HG02884 (cell line): Measurements from ENCODE around the gene ANKEF1.
"Not testable (repeated sequence)": the region's sequence is repeated elsewhere in the genome, so short reads cannot be mapped to it uniquely, and the experiment has no call there.

Experiments
- ATAC-seq: cut with Tn5 transposase; IDR thresholded peaks from one replicate; pipeline ENCODE4 v1.9.1; 2021; ENCODE audit warnings: mild to moderate bottlenecking, moderate library complexity; ENCODE audit not compliant: unreplicated experiment

Gene ANKEF1

DNA sequence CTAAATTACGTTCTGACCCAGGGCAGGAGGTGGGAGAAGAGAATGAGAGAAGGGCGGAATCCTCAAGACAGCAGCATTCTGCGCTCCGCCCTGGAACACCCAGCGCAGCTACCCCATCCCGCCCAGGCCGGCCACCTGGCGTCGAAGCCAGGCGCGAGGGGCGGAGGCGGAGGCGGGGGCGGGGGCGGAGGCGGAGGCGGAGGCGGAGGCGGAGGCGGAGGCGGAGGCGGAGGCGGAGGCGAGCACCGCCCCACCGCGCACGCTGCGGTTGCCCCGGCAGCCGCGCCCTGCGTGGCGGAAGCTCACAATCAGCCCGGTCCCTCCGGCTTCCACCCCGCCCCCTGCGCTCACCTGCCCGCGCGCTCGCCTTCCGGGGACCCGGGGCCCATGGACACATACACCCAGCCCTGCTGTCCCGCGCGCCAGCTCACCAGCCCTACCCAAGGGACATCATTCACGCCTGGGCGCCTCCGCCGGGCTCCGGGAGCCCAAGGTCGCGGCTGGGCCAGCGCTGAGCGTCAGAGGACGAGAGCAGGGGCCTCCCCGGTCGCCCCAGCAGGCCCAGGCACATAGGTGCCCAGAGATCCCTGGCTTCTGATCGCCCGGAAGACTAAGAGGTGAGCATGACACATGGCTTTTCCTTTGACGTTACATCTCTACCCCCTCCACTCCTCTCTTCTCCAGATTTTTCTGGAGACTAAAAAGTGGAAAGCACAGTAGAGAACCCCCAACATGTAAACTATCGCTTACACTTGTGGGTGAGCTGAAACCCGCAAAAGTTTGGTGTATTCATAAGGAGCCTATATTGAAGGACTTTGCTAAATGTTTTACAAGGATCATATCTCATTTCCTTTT lies at the start of gene ANKEF1:
Gene ANKEF1 (plus strand): TSS at position 271 of the 855 bp plus-strand sequence. CDS start 3,315 bp downstream, outside the sequence.
- peak; percentile 91 for ATAC-seq

DNA sequence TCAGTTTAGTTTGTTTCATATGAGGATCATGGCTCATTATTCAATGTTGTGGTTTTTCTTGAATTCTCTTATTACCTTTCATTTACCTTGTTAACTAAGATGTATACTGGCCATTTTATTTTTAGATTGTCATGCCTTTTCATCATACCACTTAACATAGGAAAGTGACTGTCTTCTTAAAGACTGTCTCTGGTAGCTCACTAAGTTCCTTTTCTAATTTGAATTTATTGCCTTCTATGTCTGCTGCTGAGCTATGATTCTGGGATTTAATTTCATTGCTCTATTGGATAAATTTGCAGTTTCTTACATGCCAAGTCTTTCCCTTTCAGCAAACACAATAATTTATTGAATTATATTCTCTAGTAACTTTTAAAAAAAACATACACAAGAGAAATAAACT lies 49.5 kb upstream of the ANKEF1 start:
- ATAC-seq, result no peak

DNA sequence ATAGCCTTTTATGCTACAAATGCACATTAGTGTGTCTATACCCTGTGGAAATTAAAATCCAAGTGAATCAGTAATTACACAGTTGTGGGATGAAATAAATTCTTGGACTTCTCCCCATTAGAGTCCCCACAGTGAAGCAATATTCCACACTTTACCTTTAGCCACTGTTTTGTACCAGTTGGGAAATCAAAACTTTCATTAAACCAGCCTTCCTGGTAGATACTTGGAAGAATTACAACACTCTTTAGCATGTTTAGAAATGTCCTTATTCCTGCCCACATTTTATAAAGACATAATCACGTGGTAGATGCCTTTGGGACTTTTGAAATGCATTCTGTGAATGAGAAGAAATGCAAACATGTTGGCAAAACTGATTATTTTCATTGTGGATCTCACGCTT lies 49.0 kb upstream of the ANKEF1 start:
- ATAC-seq, result no peak

DNA sequence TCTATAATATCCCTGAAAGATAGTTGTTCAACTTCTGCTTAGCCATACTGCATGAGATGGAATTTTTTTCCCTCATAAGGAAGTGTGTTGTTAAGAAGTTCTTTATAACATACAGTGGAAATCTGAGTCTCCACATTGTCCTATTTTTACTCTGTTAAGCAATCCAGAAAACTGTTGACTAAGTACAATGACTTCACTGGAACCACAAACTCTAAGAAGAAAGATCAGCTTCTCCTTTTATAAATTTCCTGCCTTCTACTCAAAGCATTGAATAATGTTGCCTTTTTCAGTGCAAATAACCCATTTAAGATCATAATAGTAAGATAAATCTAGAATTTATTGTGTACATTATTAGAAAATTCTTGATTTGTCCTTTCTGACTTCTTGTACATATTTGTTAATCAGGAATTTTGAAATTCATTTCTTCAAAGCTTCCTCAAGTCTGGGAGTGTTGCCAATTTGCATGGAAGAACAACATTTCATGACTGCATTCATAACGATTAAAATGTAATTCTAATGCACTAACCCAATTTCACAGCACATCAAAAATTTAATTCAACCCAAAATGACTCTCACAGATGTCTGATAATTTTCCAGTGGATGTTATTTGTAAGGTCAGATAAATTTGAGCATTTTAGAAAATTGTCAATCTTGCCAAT lies 45.6 kb upstream of the ANKEF1 start:
- no peak for ATAC-seq

DNA sequence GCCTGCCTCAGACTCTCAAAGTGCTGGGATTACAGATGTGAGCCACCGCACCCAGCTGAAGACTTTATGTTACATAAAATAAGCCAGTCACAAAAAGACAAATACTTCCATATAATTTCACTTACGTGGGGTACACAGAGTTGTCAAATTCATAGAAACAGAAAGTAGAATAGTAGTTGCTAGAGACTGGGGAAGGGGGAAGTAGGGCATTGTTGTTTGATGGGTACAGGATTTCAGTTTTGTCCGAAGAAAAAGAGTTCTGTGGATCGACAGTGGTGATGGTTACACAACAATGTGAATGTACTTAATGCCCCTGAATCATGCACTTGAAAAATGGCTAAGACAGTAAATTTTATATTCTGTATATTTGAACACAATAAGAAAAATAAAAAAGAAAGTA lies 41.6 kb upstream of the ANKEF1 start:
- ATAC-seq, result no peak

DNA sequence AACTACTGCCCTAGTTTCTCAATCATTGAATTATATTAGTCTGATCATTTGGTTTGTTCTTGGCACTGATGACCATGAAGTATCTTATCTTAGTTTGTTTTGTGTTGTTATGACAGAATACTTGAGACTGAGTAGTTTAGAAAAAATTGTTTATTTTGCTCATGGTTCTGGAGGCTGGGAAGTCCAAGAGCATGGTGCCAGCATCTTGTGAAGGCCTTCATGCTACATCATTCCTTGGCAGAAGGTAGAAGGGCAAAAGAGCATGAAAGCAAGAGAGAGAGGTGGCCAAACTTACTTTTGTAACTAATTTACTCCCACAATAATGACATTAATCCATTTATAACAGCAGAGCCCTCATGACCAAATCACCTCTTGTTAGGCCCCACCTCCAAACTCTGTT lies 40.1 kb upstream of the ANKEF1 start:
- no peak for ATAC-seq

DNA sequence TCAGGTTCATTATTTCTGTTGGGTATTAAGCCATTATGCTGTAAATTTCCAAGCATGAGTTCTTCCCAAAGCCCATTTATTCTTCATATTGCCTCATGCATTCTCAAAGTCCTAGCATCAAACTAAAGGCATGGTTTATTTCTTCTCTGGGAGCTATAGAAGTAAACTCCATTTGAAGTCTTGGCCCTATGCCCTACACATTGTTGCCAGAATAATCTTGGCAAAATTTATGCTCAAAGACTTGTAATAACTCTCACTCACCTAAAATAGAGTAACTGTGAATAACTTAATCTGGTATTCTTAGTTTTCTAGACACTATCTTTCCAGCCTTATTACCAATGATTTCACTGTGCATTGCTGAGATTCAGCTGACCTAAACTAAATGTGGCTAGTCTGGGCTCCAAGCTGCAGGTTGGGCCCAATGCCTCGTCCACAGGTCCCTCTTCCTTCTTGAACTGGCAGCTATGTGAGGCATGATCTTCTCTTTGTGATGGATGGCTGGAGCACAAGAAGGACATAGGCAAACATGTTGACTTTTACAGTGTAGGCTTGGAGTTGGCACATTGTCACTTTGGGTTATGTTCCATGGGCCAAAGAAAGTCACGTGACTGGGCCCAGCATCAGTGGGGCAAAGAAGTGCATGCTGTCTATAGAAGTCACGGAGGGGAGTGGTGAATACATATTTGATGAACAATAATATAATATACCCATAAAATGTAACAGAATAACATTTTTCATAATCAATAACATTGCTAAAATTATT lies 39.1 kb upstream of the ANKEF1 start:
- ATAC-seq, result no peak

DNA sequence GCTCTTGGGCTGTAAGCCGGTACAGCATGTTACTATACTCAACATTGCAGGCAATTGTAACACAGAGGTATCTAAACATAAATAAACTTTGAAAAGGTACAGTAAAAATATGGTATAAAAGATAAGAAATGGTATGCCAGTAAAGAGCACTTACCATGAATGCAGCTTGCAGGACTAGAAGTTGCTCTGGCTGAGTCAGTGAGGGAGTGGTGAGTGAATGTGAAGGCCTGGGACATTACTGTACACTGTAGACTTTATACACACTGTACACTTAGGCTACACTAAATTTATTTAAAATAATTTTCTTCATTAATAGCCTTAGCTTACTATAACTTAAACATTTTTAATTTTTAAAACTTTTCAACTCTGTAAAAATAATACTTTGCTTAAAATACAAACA lies 37.8 kb upstream of the ANKEF1 start:
- no peak for ATAC-seq

DNA sequence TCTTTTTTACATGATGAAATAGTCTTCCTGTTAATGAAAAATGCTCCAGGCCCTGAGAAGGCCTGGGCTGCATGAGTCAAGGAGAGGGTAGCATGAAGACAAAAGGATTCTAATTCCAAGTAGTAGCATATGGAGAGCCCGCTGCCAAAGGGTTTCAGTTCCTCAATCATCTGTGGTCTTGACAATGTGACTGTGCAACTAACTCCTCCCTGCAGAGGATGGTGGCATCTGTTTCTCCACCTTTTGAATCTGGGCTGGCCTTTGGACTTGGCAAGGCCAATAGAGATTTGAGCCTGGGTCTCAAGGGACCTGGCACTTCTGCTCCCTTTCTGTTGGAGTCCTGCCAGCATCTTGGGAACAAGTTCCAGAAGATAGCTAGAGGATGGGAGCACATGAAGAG lies 35.1 kb upstream of the ANKEF1 start:
- no peak for ATAC-seq

DNA sequence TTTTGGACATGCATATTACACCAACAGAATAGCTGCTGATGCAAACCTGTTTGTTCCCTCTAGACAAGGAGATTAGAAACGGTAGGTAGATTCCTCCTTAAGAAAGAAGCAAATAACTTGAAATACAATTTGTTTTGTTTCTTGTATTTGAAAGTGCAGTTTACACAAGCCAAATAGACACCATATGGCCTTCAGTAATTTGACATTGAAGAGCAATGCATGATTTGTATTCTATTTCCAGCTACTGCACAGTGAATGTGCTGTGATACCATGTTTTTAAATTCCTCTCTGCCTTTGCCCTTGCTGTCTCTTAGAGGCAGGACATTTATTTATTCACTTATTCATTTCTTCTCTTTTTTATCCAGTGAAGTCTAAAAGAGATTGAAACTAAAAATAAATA lies 31.9 kb upstream of the ANKEF1 start:
- ATAC-seq, result no peak

DNA sequence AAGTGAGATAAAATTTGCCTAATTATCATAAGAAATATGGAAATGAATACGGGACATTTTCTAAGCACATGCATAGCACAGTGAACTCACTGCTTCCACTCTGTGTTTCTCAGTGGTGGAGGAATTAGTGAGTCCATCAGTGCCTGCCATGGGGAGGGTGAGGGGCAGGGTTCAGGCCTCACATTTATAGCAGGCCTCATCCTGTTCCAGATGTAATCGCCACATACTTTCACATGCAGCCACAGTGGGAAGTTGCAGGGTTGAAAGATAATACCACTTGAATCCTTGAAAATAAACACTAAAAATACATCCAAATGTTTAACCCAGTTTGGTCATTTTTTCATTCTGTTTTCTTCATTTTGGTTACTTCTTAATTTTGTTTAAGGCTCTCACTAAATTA lies 29.9 kb upstream of the ANKEF1 start:
- ATAC-seq, result no peak

DNA sequence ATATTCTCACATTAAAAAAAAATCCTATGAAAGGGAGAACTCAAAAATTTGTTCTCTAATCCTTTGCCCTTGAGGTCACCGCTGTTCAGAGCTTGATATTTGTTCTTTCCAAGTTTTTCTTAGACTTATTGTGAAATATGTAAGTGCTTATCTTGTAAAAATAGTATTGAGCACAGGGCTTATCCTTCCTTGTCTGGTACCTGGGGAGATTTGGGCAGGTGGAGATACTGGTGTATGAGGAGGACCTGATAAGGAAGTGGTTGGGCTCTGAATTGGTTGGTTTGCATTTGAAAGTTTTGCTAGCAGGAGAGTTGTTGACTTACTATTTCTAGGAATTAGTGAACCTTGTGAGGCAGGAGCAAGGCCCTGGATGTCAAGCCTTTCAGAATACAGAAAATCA lies 28.9 kb upstream of the ANKEF1 start:
- ATAC-seq, result no peak

DNA sequence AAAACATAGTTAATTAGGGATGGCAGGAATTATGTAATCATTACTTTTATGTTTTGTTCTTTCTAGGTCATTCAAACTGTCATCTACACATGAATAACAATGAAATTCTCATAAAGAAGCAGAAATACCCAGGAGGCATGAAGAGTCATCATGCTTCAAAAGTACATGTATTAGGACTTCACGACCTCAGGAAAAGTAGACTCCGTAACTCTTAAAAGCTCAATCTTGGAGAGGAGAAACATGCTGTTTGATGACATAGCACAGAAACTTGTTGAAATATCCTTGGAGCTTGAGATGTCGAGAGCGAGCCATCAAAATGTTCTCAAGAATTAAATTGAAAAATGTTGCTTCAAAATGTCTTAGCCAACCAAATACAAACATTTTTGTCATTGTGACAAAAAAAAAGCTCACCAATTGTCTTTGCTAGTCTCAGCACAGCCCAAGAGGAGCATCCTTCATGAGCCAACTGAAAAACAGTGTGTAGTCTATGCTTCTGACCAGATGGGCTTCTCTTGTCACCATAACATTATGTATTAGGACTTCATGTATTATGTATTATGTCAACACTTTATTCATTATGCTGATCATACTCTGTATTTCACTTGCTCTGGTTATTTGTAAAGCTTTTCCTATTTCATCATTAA lies 28.2 kb upstream of the ANKEF1 start:
- ATAC-seq, result no peak

DNA sequence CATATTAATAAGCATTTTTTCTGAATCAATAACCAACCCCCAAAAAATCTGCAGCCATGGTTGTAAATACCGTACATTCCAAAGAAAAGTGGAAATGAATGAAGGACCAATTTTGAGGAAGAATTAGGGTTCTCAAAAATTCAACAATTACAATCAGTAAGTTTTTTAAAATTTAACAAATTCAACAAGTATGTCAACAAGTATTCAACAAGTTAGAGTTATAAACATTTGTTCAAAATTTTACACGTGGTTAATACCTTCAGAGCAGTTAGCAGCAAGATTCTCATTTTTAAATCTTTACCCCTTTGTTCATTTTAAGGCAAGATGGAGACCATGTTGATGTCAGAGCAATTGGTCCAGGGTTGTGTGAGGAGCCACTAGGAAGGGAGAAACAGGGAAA lies 27.6 kb upstream of the ANKEF1 start:
- ATAC-seq, result no peak

DNA sequence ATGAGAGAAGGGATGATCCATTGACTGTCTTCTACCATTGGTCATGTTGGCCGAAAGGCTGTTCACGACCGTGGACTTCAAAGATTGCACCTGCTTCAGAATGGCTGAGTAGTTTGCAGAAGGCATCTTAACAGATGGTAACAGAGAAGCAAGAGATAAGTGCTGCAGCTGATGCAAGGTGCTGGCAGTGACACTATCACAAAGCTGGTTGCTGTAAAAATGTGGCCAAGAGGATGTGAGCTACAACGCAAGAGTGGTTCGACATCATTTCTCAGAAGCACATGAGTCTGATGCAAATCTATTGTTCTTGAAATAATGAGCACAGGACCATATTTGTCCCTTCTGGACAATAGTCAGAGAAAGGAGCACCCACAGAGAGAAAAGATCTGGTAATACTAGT lies 27.0 kb upstream of the ANKEF1 start:
- no peak for ATAC-seq

DNA sequence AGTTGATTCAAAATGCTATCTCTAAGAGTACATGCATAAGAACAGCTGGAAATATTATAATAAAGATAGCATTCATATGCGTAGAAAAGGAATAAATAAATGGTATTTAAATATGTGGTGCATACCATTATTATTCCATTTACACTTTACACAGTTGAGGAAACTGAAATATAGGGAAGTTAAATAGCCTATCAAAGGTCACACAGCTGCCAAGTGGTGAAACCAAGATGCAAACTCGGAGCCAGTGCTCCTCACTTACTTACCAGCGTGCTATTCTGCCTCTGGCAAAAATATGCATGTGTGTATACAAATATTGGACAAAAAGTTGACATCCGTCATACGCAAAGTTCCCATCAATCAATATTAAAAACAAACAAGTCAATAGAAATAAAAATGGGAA lies 22.3 kb upstream of the ANKEF1 start:
- ATAC-seq, result no peak

DNA sequence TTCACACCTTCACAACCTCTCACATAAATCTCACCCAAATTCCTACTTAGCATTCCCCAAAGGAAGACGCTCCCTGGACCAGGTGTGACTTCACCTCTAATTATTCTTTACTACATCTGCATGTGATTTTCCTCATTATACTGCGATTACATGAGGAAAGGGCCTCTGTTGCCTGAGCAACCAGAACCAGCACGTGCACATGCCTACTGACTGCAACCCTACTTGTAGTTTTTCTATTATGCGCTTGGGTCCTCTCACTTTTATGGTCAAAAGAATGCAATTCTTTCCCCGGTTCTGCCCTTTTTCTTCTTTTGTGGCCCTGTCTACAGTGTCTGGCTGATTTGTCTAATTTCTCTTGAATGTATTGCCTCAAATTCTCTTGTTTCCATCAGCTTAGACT lies 20.4 kb upstream of the ANKEF1 start:
- ATAC-seq, result no peak

DNA sequence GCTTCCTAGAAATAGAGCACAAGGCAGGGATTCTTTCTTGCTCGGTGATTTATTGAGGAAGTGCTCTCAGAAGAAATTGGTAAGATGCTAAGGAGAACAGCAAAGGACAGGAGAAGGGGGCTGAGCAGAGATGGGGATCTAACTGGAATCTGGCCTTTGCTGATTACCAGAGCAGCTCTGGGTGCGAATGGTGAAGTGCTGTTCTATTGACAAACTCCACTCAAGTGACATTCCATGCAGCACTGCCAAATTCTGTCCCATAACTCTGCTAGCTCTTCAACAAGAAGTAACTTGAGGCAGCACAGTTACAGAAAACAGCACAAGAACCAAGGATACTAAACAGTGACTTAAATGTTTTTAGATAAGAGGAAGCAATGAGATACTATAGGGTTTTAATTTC lies 13.8 kb upstream of the ANKEF1 start:
- no peak for ATAC-seq

DNA sequence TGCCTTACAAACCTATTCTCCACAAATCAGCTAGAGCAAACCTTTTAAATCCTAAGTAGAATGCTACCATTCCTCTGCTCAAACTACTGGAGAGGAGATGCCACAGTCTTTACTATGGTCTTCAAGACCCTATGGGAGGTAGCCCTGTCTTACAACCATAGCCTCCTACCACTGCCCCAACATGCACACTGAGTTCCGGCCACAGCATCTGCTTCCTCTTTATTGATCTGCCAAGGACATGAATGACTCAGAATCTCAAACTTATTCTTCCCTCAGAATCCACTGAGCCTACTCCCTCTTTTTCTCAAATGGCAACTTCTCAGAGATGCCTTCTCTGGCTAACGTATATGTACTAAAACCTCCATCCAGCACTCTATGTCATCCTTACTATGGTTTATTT lies 12.2 kb upstream of the ANKEF1 start:
- ATAC-seq, result no peak

DNA sequence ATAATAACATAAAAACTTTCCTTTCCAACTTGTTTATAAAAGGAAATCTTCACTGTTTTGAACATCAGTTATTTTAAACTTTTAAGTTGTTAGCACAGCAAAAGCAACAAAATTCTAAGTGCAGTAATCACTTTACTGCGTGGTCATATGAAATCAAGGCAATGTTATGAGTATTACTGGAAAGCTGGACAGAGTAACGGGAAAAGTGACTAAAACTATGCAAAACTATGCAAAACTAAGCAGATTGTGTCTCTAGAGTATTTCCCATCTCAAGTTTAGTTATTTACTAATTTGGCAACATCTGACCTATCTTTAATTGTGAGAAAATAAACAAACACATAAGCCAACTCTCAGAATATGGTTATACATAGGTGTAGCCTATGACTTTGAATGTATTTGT lies 10.9 kb upstream of the ANKEF1 start:
- no peak for ATAC-seq

DNA sequence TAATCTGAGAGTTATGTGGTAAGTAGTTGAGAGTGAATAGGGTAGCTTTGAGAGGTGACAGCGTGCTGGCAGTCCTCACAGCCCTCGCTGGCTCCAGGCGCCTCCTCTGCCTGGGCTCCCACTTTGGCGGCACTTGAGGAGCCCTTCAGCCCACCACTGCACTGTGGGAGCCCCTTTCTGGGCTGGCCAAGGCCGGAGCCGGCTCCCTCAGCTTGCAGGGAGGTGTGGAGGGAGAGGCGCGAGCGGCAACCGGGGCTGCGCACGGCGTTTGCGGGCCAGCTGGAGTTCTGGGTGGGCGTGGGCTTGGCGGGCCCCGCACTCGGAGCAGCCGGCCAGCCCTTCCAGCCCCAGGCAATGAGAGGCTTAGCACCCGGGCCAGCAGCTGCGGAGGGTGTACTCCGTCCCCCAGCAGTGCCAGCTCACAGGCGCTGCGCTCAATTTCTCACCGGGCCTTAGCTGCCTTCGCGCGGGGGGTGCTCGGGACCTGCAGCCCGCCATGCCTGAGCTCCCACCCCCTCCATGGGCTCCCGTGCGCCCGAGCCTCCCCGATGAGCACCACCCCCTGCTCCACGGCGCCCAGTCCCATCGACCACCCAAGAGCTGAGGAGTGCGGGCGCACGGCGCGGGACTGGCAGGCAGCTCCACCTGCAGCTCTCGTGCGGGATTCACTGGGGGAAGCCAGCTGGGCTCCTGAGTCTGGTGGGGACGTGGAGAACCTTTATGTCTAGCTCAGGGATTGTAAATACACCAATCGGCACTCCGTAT lies 3.2 kb upstream of the ANKEF1 start:
- ATAC-seq, result not testable (repeated sequence)
